DOHH2 (cell line): ENCODE data around the gene SNX13.

ENCODE experiments used
- CTCF ChIP-seq: fragments of 200-600 bp; sonication (generic); IDR thresholded peaks from one replicate; pipeline ENCODE4 v1.5.1; 2014; ENCODE audit warnings: antibody characterized with exemption, mild to moderate bottlenecking, low read depth, low read length; ENCODE audit not compliant: poor library complexity, severe bottlenecking
- EZH2phosphoT487 ChIP-seq: fragments of 200-600 bp; sonication (generic); IDR thresholded peaks from 2 replicates; pipeline ENCODE4 v1.6.1; 2017; ENCODE audit warnings: borderline replicate concordance, mild to moderate bottlenecking, antibody characterized with exemption, low read length, moderate library complexity, mixed read lengths

- TF ChIP-seq CTCF (peak; percentile 22), EZH2phosphoT487 (no peak)
Observed at GRCh38 chr7:17944720-17945119, 4.4 kb upstream of the SNX13 start.
